MM.1S (cell line): ENCODE data around the gene TYW1.
"Not testable (repeated sequence)": the region's sequence is repeated elsewhere in the genome, so short reads cannot be mapped to it uniquely, and the experiment has no call there.

Experiments used
- DNase-seq: peaks from one replicate; pipeline ENCODE4 v3.0.0-alpha.2; 2015
- H2AFZ ChIP-seq: fragments of 300-600 bp; sonication (generic); 2 replicates; pipeline ENCODE4 v1.6.0; 2016; ENCODE audit warnings: antibody characterized with exemption, low read length
- H3F3A ChIP-seq: fragments of 300-600 bp; sonication (generic); 2 replicates; pipeline ENCODE4 v1.6.1; 2016; ENCODE audit warnings: mild to moderate bottlenecking, antibody characterized with exemption, low read length, moderate library complexity, mixed read lengths; ENCODE audit not compliant: insufficient read depth
- H3K27ac ChIP-seq: fragments of 300-600 bp; sonication (generic); 2 replicates; pipeline ENCODE4 v1.5.1; 2016; ENCODE audit warnings: mild to moderate bottlenecking, low read length
- H3K27me3 ChIP-seq: fragments of 300-600 bp; sonication (generic); replicated peaks from 2 replicates; pipeline ENCODE4 v1.6.0; 2016; ENCODE audit warnings: low read length; ENCODE audit not compliant: insufficient read depth
- H3K36me3 ChIP-seq: fragments of 300-600 bp; sonication (generic); replicated peaks from 2 replicates; pipeline ENCODE4 v1.6.1; 2016; ENCODE audit warnings: mild to moderate bottlenecking, low read length, mixed read lengths; ENCODE audit not compliant: insufficient read depth
- H3K4me1 ChIP-seq: fragments of 300-600 bp; sonication (generic); 2 replicates; pipeline ENCODE4 v1.6.1; 2016; ENCODE audit warnings: low read length, mixed read lengths
- H3K4me2 ChIP-seq: fragments of 300-600 bp; sonication (generic); 2 replicates; pipeline ENCODE4 v1.6.0; 2016; ENCODE audit warnings: low read depth, low read length
- H3K4me3 ChIP-seq: fragments of 300-600 bp; sonication (generic); 2 replicates; pipeline ENCODE4 v1.5.1; 2016; ENCODE audit warnings: low read length, mixed read lengths
- H3K79me2 ChIP-seq: fragments of 300-600 bp; sonication (generic); 2 replicates; pipeline ENCODE4 v1.6.1; 2016; ENCODE audit warnings: mixed run types, low read length, mixed read lengths
- H3K9ac ChIP-seq: fragments of 300-600 bp; sonication (generic); 2 replicates; pipeline ENCODE4 v1.6.1; 2016; ENCODE audit warnings: low read length, mixed read lengths
- H3K9me2 ChIP-seq: fragments of 300-600 bp; sonication (generic); replicated peaks from 2 replicates; pipeline ENCODE4 v1.6.1; 2016; ENCODE audit warnings: mild to moderate bottlenecking, low read length, mixed read lengths; ENCODE audit not compliant: insufficient read depth
- H3K9me3 ChIP-seq: fragments of 300-600 bp; sonication (generic); replicated peaks from 2 replicates; pipeline ENCODE4 v1.6.1; 2016; ENCODE audit warnings: mild to moderate bottlenecking, low read length, mixed read lengths; ENCODE audit not compliant: insufficient read depth
- H4K20me1 ChIP-seq: fragments of 300-600 bp; sonication (generic); 2 replicates; pipeline ENCODE4 v1.6.1; 2016; ENCODE audit warnings: mild to moderate bottlenecking, low read length, moderate library complexity, mixed read lengths; ENCODE audit not compliant: insufficient read depth
- CTCF ChIP-seq: fragments of 300-600 bp; sonication (generic); IDR thresholded peaks from 2 replicates; pipeline ENCODE4 v1.5.1; 2016; ENCODE audit warnings: antibody characterized with exemption, low read length, mixed read lengths
- EZH2 ChIP-seq: fragments of 300-600 bp; sonication (generic); optimal IDR thresholded peaks from 2 replicates; pipeline ENCODE3; 2017; ENCODE audit warnings: low read depth, mild to moderate bottlenecking, antibody characterized with exemption, low read length, mixed read lengths
- EZH2phosphoT487 ChIP-seq: fragments of 300-600 bp; sonication (generic); IDR thresholded peaks from 2 replicates; pipeline ENCODE4 v1.6.1; 2018; ENCODE audit warnings: antibody characterized with exemption, low read length

The TYW1 gene

GRCh38 chr7:66961096-66961495 lies 35.5 kb upstream of the TYW1 start:
- Histone ChIP-seq H3K9ac (no peak overlapping the region), H3K4me3 (no peak overlapping the region), H3K9me2 (no peaks in the 10 kb centered on the region), H3K36me3 (no peaks in the 10 kb centered on the region), H3K9me3 (no peaks in the 10 kb centered on the region), H3K79me2 (no peaks in the 10 kb centered on the region), H3K27me3 (no peaks in the 10 kb centered on the region), H2AFZ (no peak overlapping the region), H4K20me1 (no peaks in the 10 kb centered on the region), H3K27ac (no peak overlapping the region), H3K4me2 (no peak overlapping the region), H3F3A (no peaks in the 10 kb centered on the region), H3K4me1 (no peaks in the 10 kb centered on the region)
- TF ChIP-seq CTCF: no peak
- TF ChIP-seq EZH2: no peak
- no peak for TF ChIP-seq EZH2phosphoT487
- no peak for DNase-seq

GRCh38 chr7:66964411-66964810 lies 32.2 kb upstream of the TYW1 start:
- no peak for TF ChIP-seq EZH2
- no peak for TF ChIP-seq CTCF
- no peak for TF ChIP-seq EZH2phosphoT487
- no peak for DNase-seq
- H3K79me2 ChIP-seq: no peaks in the 10 kb centered on the region
- H3K4me3 ChIP-seq: no peak overlapping the region
- H3K9me3 ChIP-seq: no peaks in the 10 kb centered on the region
- no peak overlapping the region for H3K27ac ChIP-seq
- no peaks in the 10 kb centered on the region for H4K20me1 ChIP-seq
- H3K9me2 ChIP-seq: no peaks in the 10 kb centered on the region
- H3F3A ChIP-seq: no peaks in the 10 kb centered on the region
- H3K27me3 ChIP-seq: no peaks in the 10 kb centered on the region
- no peaks in the 10 kb centered on the region for H3K4me1 ChIP-seq
- no peaks in the 10 kb centered on the region for H3K36me3 ChIP-seq
- H3K4me2 ChIP-seq: no peak overlapping the region
- H2AFZ ChIP-seq: no peak overlapping the region
- no peak overlapping the region for H3K9ac ChIP-seq

- Histone ChIP-seq H4K20me1 (no peaks in the 10 kb centered on the region), H3K79me2 (no peaks in the 10 kb centered on the region), H3K36me3 (no peaks in the 10 kb centered on the region), H3F3A (no peaks in the 10 kb centered on the region), H3K9me2 (no peaks in the 10 kb centered on the region), H3K9me3 (no peaks in the 10 kb centered on the region), H3K9ac (no peak overlapping the region), H3K4me3 (no peak overlapping the region), H2AFZ (no peak overlapping the region), H3K27me3 (no peaks in the 10 kb centered on the region), H3K4me2 (no peak overlapping the region), H3K4me1 (no peaks in the 10 kb centered on the region), H3K27ac (no peak overlapping the region)
- no peak for TF ChIP-seq CTCF
- TF ChIP-seq EZH2phosphoT487: no peak
- DNase-seq: no peak
Observed at GRCh38 chr7:66967029-66967428, 29.6 kb upstream of the TYW1 start.

GRCh38 chr7:66969001-66969400 lies 27.6 kb upstream of the TYW1 start:
- not testable (repeated sequence) for H3K4me2 ChIP-seq, H4K20me1 ChIP-seq, H3K4me3 ChIP-seq, DNase-seq, H3F3A ChIP-seq, H3K9ac ChIP-seq, H3K36me3 ChIP-seq, H3K27me3 ChIP-seq, H3K9me2 ChIP-seq, H2AFZ ChIP-seq, H3K9me3 ChIP-seq, H3K27ac ChIP-seq, H3K4me1 ChIP-seq, H3K79me2 ChIP-seq
